HepG2 (cell line): ENCODE results near the gene CKLF.

Experiments
- CBX5 ChIP-seq: sonication (generic); formaldehyde crosslinking; IDR thresholded peaks from 2 replicates; pipeline ENCODE4 v1.4.0; 2020; ENCODE audit warnings: missing genetic modification reagents, borderline replicate concordance
- DPF2 ChIP-seq: sonication (generic); formaldehyde crosslinking; IDR thresholded peaks from 2 replicates; pipeline ENCODE4 v1.4.0; 2020; ENCODE audit warnings: mild to moderate bottlenecking, low read depth, missing genetic modification reagents, borderline replicate concordance
- HDAC2 ChIP-seq: sonication (generic); formaldehyde crosslinking; IDR thresholded peaks from 2 replicates; pipeline ENCODE4 v1.4.0; 2020; ENCODE audit warnings: missing genetic modification reagents
- KLF13 ChIP-seq: sonication (generic); formaldehyde crosslinking; IDR thresholded peaks from 2 replicates; pipeline ENCODE4 v1.4.0; 2020; ENCODE audit warnings: mild to moderate bottlenecking, missing genetic modification reagents
- MYC ChIP-seq: sonication (generic); formaldehyde crosslinking; IDR thresholded peaks from 2 replicates; pipeline ENCODE4 v1.9.0; 2021; ENCODE audit warnings: missing genetic modification reagents, borderline replicate concordance
- PRPF4 ChIP-seq: fragments of 200-400 bp; formaldehyde crosslinking; IDR thresholded peaks from 2 replicates; pipeline ENCODE4 v1.6.1; 2016; ENCODE audit warnings: low read length, low read depth; ENCODE audit not compliant: poor library complexity, severe bottlenecking
- TSC22D2 ChIP-seq: sonication (generic); formaldehyde crosslinking; IDR thresholded peaks from 2 replicates; pipeline ENCODE4 v1.5.1; 2020; ENCODE audit warnings: missing genetic modification reagents, mild to moderate bottlenecking, borderline replicate concordance
- TF ChIP-seq, protein P1 (sequence below): sonication (generic); formaldehyde crosslinking; IDR thresholded peaks from 2 replicates; pipeline ENCODE4 v1.9.0; 2021; ENCODE audit warnings: mild to moderate bottlenecking, missing genetic modification reagents
- TF ChIP-seq, protein P2 (sequence below): sonication (generic); formaldehyde crosslinking; IDR thresholded peaks from 2 replicates; pipeline ENCODE4 v1.4.0; 2020; ENCODE audit warnings: missing genetic modification reagents
- TF ChIP-seq, protein P3 (sequence below): sonication (generic); formaldehyde crosslinking; conservative IDR thresholded peaks from 2 replicates; pipeline ENCODE4 v1.8.0; 2022; ENCODE audit warnings: missing genetic modification reagents

DNA sequence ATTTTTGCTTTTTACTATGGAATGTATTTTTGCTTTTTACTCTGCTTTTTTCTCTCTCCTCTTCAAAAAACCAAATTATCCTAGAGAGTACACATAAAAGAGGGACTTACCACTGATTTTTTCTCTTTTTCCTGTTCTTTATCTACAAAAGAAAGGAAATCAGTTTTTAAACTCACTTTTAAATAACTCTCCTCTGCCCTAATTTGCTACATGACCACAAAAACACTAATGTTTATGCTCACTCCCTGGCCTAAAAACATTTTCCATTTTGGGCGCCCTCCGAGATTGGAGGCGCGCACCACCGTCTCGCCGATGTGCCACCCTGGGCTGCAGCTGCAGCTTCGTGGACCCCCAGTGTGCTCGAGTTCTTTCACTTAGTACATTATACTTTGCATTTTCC, 3.5 kb upstream of the CKLF start:
- TF ChIP-seq TSC22D2 (no peak), DPF2 (CRISPR knock-in tag) (no peak), CBX5 (CRISPR knock-in tag) (no peak), HDAC2 (CRISPR knock-in tag) (no peak), MYC (CRISPR knock-in tag) (no peak), KLF13 (CRISPR knock-in tag) (no peak), PRPF4 (no peak)
- TF ChIP-seq, protein P1, sequence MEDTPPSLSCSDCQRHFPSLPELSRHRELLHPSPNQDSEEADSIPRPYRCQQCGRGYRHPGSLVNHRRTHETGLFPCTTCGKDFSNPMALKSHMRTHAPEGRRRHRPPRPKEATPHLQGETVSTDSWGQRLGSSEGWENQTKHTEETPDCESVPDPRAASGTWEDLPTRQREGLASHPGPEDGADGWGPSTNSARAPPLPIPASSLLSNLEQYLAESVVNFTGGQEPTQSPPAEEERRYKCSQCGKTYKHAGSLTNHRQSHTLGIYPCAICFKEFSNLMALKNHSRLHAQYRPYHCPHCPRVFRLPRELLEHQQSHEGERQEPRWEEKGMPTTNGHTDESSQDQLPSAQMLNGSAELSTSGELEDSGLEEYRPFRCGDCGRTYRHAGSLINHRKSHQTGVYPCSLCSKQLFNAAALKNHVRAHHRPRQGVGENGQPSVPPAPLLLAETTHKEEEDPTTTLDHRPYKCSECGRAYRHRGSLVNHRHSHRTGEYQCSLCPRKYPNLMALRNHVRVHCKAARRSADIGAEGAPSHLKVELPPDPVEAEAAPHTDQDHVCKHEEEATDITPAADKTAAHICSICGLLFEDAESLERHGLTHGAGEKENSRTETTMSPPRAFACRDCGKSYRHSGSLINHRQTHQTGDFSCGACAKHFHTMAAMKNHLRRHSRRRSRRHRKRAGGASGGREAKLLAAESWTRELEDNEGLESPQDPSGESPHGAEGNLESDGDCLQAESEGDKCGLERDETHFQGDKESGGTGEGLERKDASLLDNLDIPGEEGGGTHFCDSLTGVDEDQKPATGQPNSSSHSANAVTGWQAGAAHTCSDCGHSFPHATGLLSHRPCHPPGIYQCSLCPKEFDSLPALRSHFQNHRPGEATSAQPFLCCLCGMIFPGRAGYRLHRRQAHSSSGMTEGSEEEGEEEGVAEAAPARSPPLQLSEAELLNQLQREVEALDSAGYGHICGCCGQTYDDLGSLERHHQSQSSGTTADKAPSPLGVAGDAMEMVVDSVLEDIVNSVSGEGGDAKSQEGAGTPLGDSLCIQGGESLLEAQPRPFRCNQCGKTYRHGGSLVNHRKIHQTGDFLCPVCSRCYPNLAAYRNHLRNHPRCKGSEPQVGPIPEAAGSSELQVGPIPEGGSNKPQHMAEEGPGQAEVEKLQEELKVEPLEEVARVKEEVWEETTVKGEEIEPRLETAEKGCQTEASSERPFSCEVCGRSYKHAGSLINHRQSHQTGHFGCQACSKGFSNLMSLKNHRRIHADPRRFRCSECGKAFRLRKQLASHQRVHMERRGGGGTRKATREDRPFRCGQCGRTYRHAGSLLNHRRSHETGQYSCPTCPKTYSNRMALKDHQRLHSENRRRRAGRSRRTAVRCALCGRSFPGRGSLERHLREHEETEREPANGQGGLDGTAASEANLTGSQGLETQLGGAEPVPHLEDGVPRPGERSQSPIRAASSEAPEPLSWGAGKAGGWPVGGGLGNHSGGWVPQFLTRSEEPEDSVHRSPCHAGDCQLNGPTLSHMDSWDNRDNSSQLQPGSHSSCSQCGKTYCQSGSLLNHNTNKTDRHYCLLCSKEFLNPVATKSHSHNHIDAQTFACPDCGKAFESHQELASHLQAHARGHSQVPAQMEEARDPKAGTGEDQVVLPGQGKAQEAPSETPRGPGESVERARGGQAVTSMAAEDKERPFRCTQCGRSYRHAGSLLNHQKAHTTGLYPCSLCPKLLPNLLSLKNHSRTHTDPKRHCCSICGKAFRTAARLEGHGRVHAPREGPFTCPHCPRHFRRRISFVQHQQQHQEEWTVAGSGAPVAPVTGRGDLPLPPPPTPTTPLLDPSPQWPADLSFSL (CRISPR knock-in tag) = no peak
- TF ChIP-seq, protein P2, sequence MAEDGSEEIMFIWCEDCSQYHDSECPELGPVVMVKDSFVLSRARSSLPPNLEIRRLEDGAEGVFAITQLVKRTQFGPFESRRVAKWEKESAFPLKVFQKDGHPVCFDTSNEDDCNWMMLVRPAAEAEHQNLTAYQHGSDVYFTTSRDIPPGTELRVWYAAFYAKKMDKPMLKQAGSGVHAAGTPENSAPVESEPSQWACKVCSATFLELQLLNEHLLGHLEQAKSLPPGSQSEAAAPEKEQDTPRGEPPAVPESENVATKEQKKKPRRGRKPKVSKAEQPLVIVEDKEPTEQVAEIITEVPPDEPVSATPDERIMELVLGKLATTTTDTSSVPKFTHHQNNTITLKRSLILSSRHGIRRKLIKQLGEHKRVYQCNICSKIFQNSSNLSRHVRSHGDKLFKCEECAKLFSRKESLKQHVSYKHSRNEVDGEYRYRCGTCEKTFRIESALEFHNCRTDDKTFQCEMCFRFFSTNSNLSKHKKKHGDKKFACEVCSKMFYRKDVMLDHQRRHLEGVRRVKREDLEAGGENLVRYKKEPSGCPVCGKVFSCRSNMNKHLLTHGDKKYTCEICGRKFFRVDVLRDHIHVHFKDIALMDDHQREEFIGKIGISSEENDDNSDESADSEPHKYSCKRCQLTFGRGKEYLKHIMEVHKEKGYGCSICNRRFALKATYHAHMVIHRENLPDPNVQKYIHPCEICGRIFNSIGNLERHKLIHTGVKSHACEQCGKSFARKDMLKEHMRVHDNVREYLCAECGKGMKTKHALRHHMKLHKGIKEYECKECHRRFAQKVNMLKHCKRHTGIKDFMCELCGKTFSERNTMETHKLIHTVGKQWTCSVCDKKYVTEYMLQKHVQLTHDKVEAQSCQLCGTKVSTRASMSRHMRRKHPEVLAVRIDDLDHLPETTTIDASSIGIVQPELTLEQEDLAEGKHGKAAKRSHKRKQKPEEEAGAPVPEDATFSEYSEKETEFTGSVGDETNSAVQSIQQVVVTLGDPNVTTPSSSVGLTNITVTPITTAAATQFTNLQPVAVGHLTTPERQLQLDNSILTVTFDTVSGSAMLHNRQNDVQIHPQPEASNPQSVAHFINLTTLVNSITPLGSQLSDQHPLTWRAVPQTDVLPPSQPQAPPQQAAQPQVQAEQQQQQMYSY (CRISPR knock-in tag) = no peak
- TF ChIP-seq, protein P3, sequence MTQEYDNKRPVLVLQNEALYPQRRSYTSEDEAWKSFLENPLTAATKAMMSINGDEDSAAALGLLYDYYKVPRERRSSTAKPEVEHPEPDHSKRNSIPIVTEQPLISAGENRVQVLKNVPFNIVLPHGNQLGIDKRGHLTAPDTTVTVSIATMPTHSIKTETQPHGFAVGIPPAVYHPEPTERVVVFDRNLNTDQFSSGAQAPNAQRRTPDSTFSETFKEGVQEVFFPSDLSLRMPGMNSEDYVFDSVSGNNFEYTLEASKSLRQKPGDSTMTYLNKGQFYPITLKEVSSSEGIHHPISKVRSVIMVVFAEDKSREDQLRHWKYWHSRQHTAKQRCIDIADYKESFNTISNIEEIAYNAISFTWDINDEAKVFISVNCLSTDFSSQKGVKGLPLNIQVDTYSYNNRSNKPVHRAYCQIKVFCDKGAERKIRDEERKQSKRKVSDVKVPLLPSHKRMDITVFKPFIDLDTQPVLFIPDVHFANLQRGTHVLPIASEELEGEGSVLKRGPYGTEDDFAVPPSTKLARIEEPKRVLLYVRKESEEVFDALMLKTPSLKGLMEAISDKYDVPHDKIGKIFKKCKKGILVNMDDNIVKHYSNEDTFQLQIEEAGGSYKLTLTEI = no peak
